Panc1 (cell line): ENCODE results near the gene MAD1L1. TPM values are rescaled to one million over a fixed set of nuclear protein-coding genes. Genes with fewer than 3 reads are reported as not detected.

ENCODE experiments used
- ATAC-seq: fragments of 200-7000 bp; cut with Tn5 transposase; 2 replicates; pipeline ENCODE4 v1.9.1; 2020; ENCODE audit warnings: mild to moderate bottlenecking, moderate library complexity
- BruUV-seq: library from RNA; stranded (reverse); fragments of 400-500 nt; replicated peaks from 2 replicates; lab custom pipeline; 2021; lab: Mats Ljungman, UMichigan
- CTCF ChIA-PET: fragments of 300-600 bp; sonication (Branson Sonifier 250); formaldehyde crosslinking; loops from one replicate; lab custom pipeline; 2022; ENCODE audit warnings: antibody characterized with exemption; lab: Charles Lee
- POLR2A ChIA-PET: fragments of 300-600 bp; sonication (Branson Sonifier 250); formaldehyde crosslinking; loops from one replicate; lab custom pipeline; 2022; ENCODE audit warnings: antibody characterized with exemption; lab: Charles Lee
- DNase-seq: peaks from one replicate; pipeline ENCODE4 v3.0.0-alpha.2; 2010; ENCODE audit warnings: low read depth, low spot score
- H3K27ac ChIP-seq: 2 replicates; pipeline ENCODE4 v1.5.1; 2011; ENCODE audit warnings: mild to moderate bottlenecking, low read length, inconsistent platforms
- H3K27me3 ChIP-seq: fragments of 200-500 bp; sonication (Bioruptor generic); 2 replicates; pipeline ENCODE4 v1.6.0; 2014; ENCODE audit warnings: low read length, inconsistent platforms; ENCODE audit not compliant: control insufficient read depth, insufficient read depth
- H3K36me3 ChIP-seq: fragments of 200-500 bp; sonication (Bioruptor generic); 2 replicates; pipeline ENCODE4 v1.5.1; 2014; ENCODE audit warnings: inconsistent platforms, mild to moderate bottlenecking, low read length, moderate library complexity; ENCODE audit not compliant: control insufficient read depth, insufficient read depth
- H3K4me1 ChIP-seq: 2 replicates; pipeline ENCODE4 v1.5.1; 2011; ENCODE audit warnings: inconsistent platforms, mild to moderate bottlenecking, low read length, moderate library complexity; ENCODE audit not compliant: control insufficient read depth, insufficient read depth
- H3K4me3 ChIP-seq, 2 experiments: 2 replicates each; pipeline ENCODE4 v1.5.1; 2011 to 2012; ENCODE audit warnings: low read depth in 2 of 2, low read length in 2 of 2, mild to moderate bottlenecking in 2 of 2, inconsistent platforms in 1 of 2, moderate library complexity in 1 of 2
- H3K9me3 ChIP-seq: fragments of 200-500 bp; sonication (Bioruptor generic); 2 replicates; pipeline ENCODE4 v1.5.1; 2014; ENCODE audit warnings: low read depth, mild to moderate bottlenecking, inconsistent platforms, low read length, moderate library complexity; ENCODE audit not compliant: control insufficient read depth, insufficient read depth
- POLR2AphosphoS5 ChIP-seq: IDR thresholded peaks from 2 replicates; pipeline ENCODE4 v1.6.1; 2012; ENCODE audit warnings: mild to moderate bottlenecking, low read depth, low read length, moderate library complexity
- SIN3A ChIP-seq: IDR thresholded peaks from 2 replicates; pipeline ENCODE4 v1.6.1; 2012; ENCODE audit warnings: low read depth, mild to moderate bottlenecking, low read length, moderate library complexity, borderline replicate concordance; ENCODE audit not compliant: insufficient read depth
- TCF7L2 ChIP-seq: IDR thresholded peaks from 2 replicates; pipeline ENCODE4 v1.6.1; 2011; ENCODE audit warnings: mild to moderate bottlenecking, low read depth, low read length, inconsistent platforms
- in situ Hi-C: cut with HindIII; loops from 2 replicates; pipeline ENCODE4 v1.10.0; 2016; ENCODE audit warnings: low sequenced_read_pairs, low pct_unique_long_range_greater_than_20kb
- intact Hi-C: fragments of 100-400 bp; cut with micrococcal nuclease; formaldehyde crosslinking; loops from one replicate; pipeline ENCODE4 v1.10.0; 2022; ENCODE audit not compliant: unreplicated experiment
- total RNA-seq: library from RNA; stranded (reverse); gene quantifications from one replicate; pipeline ENCODE4 v1.2.1, GENCODE V29; 2021; ENCODE audit not compliant: unreplicated experiment
- TF ChIP-seq, protein P1 (sequence below): fragments of 450-650 bp; IDR thresholded peaks from 2 replicates; pipeline ENCODE4 v1.5.1; 2017; ENCODE audit warnings: mild to moderate bottlenecking
- TF ChIP-seq, protein P2 (sequence below), 2 experiments: IDR thresholded peaks; 2 replicates each; pipeline ENCODE4 v1.6.1; 2011 to 2012; ENCODE audit warnings: low read depth in 2 of 2, control low read depth in 1 of 2, low read length in 1 of 2, mild to moderate bottlenecking in 1 of 2, moderate library complexity in 1 of 2; ENCODE audit not compliant: insufficient read depth in 1 of 2

MAD1L1 gene
- total RNA-seq, 1 experiment from 2014 or later: 70.8 TPM

DNA sequence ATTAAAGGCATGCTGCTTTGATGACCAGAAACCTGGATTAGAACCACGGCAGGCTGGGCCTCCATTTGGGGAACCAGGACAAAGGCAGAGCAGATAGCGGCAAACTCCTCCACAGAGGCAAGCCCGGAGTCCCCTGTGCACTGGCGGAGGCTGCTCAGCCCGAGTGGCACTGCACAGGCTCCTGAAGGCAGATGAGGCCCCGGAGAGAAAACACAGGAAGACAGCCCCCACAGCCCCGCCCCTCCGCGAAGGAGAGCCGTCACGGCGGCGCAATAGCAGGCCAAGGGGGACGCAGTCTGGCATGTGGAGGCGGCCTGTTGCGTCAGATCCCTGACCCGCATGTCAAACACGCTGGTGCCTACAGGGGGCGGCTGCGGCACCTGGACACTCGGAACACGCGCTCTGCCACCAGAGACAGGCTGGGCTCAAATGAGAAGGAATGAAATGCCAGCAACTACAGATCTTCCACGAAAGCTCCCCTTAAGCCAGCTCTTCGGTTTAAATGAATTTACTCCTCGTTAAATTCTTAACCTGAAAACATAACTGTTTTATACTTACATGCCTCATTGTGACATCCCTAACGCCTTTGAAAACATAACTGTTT, 128.5 kb downstream of the MAD1L1 start:
- in situ Hi-C loops (no loop called here), intact Hi-C loops (no loop called here)
- ATAC-seq: peak; percentile 45; the same call in 1 of the 2 replicates
- ChIA-PET POLR2A (no interaction called here), CTCF (interaction anchor here (0.6 kb wide), 2 partner anchors 51 to 244 kb away, joined by 4 to 7 read pairs; no protein-coding TSS in a partner anchor)
- TF ChIP-seq, protein P1, sequence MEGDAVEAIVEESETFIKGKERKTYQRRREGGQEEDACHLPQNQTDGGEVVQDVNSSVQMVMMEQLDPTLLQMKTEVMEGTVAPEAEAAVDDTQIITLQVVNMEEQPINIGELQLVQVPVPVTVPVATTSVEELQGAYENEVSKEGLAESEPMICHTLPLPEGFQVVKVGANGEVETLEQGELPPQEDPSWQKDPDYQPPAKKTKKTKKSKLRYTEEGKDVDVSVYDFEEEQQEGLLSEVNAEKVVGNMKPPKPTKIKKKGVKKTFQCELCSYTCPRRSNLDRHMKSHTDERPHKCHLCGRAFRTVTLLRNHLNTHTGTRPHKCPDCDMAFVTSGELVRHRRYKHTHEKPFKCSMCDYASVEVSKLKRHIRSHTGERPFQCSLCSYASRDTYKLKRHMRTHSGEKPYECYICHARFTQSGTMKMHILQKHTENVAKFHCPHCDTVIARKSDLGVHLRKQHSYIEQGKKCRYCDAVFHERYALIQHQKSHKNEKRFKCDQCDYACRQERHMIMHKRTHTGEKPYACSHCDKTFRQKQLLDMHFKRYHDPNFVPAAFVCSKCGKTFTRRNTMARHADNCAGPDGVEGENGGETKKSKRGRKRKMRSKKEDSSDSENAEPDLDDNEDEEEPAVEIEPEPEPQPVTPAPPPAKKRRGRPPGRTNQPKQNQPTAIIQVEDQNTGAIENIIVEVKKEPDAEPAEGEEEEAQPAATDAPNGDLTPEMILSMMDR: no peak
- TF ChIP-seq SIN3A (no peak), TCF7L2 (no peak), POLR2AphosphoS5 (no peak)
- TF ChIP-seq, protein P2, sequence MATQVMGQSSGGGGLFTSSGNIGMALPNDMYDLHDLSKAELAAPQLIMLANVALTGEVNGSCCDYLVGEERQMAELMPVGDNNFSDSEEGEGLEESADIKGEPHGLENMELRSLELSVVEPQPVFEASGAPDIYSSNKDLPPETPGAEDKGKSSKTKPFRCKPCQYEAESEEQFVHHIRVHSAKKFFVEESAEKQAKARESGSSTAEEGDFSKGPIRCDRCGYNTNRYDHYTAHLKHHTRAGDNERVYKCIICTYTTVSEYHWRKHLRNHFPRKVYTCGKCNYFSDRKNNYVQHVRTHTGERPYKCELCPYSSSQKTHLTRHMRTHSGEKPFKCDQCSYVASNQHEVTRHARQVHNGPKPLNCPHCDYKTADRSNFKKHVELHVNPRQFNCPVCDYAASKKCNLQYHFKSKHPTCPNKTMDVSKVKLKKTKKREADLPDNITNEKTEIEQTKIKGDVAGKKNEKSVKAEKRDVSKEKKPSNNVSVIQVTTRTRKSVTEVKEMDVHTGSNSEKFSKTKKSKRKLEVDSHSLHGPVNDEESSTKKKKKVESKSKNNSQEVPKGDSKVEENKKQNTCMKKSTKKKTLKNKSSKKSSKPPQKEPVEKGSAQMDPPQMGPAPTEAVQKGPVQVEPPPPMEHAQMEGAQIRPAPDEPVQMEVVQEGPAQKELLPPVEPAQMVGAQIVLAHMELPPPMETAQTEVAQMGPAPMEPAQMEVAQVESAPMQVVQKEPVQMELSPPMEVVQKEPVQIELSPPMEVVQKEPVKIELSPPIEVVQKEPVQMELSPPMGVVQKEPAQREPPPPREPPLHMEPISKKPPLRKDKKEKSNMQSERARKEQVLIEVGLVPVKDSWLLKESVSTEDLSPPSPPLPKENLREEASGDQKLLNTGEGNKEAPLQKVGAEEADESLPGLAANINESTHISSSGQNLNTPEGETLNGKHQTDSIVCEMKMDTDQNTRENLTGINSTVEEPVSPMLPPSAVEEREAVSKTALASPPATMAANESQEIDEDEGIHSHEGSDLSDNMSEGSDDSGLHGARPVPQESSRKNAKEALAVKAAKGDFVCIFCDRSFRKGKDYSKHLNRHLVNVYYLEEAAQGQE (IDR thresholded peaks at IDR 0.05; ENCODE audit: insufficient read depth in 1 of 2, low read depth in 2 of 2, low read length in 1 of 2): no peak
- no peaks in the 10 kb centered on the region for H3K4me1 ChIP-seq
- no peaks in the 10 kb centered on the region for H3K36me3 ChIP-seq
- no peaks in the 10 kb centered on the region for H3K27me3 ChIP-seq
- BruUV-seq: no TSS peak
- no peak overlapping the region for H3K4me3 ChIP-seq
- DNase-seq: no peak
- no peak overlapping the region for H3K27ac ChIP-seq
- no peaks in the 10 kb centered on the region for H3K9me3 ChIP-seq

GRCh38 chr7:2103071-2103898, 129.5 kb downstream of the MAD1L1 start:
- intact Hi-C loops: no loop called here
- H3K36me3 ChIP-seq: no peaks in the 10 kb centered on the region
- H3K9me3 ChIP-seq: no peaks in the 10 kb centered on the region
- no peaks in the 10 kb centered on the region for H3K27me3 ChIP-seq
- H3K4me1 ChIP-seq: no peaks in the 10 kb centered on the region
- TF ChIP-seq, protein P2 (IDR thresholded peaks at IDR 0.05; ENCODE audit: insufficient read depth in 1 of 2, low read depth in 2 of 2, low read length in 1 of 2): no peak
- TF ChIP-seq TCF7L2 (no peak), POLR2AphosphoS5 (no peak), SIN3A (no peak)
- TF ChIP-seq, protein P1: no peak
- ATAC-seq: no peak
- DNase-seq: no peak
- no peak overlapping the region for H3K4me3 ChIP-seq
- no TSS peak for BruUV-seq
- no peak overlapping the region for H3K27ac ChIP-seq
- ChIA-PET POLR2A (no interaction called here), CTCF (no interaction called here)
- in situ Hi-C loops: no loop called here
